Activated naive CD4-positive, alpha-beta T cell treated with anti-CD3 and anti-CD28 coated beads for 36 hours (primary cell): ENCODE data around the gene DTX2. TPM values are rescaled to one million over a fixed set of nuclear protein-coding genes. Genes with fewer than 3 reads are reported as not detected.
A peak's percentile ranks its signal among the peaks of the same experiment; 100 is the strongest.
"Not testable (repeated sequence)": the region's sequence is repeated elsewhere in the genome, so short reads cannot be mapped to it uniquely, and the experiment has no call there.

ENCODE experiments used
- CTCF ChIA-PET: fragments of 350-600 bp; sonication (Branson Sonifier 250); formaldehyde crosslinking; loops from one replicate; lab custom pipeline; 2021; ENCODE audit warnings: antibody characterized with exemption; lab: Charles Lee
- DNase-seq: peaks from one replicate; pipeline ENCODE4 v3.0.0-alpha.2; 2020
- H3K27ac Mint-ChIP-seq: one replicate; pipeline ENCODE4 v1.8.0; 2021; ENCODE audit warnings: mild to moderate bottlenecking, mixed read lengths
- H3K27me3 Mint-ChIP-seq: one replicate; pipeline ENCODE4 v1.8.0; 2021; ENCODE audit warnings: low read depth, mixed read lengths
- H3K36me3 Mint-ChIP-seq: one replicate; pipeline ENCODE4 v1.8.0; 2021; ENCODE audit warnings: low read depth, mixed read lengths
- H3K4me1 Mint-ChIP-seq: one replicate; pipeline ENCODE4 v1.8.0; 2021; ENCODE audit warnings: low read depth, mixed read lengths
- H3K4me3 Mint-ChIP-seq: one replicate; pipeline ENCODE4 v1.8.0; 2021; ENCODE audit warnings: mild to moderate bottlenecking, moderate library complexity, mixed read lengths
- H3K9me3 Mint-ChIP-seq: one replicate; pipeline ENCODE4 v1.8.0; 2021; ENCODE audit warnings: mixed read lengths
- intact Hi-C: fragments of 100-400 bp; cut with micrococcal nuclease; formaldehyde crosslinking; loops from one replicate; pipeline ENCODE4 v1.15.1; 2023
- total RNA-seq, 2 experiments: library from RNA; stranded (reverse); gene quantifications; one replicate each; pipeline ENCODE4 v1.2.3, GENCODE V29; 2021

DTX2 gene
- total RNA-seq = 10 to 100 TPM; 17.9 to 22.0 TPM

GRCh38 chr7:76461464-76462101 lies at the start of gene DTX2:
Gene DTX2, plus strand, starts transcription at chr7:76461709. Its CDS starts 18,801 bp downstream, at chr7:76480510.
- peak; percentile 37 for DNase-seq
- H3K9me3 Mint-ChIP-seq, CTCF ChIA-PET, H3K27me3 Mint-ChIP-seq, H3K27ac Mint-ChIP-seq, H3K36me3 Mint-ChIP-seq, intact Hi-C loops, H3K4me1 Mint-ChIP-seq: not testable (repeated sequence)
- peak within 1 kb of the TSS; percentile 59 for H3K4me3 Mint-ChIP-seq

- CTCF ChIA-PET = no interaction called here
- DNase-seq = no peak
Measured at GRCh38 chr7:76412249-76412648, 49.3 kb upstream of the DTX2 start.

GRCh38 chr7:76417654-76418310 lies 43.7 kb upstream of the DTX2 start:
- H3K27ac Mint-ChIP-seq, H3K4me1 Mint-ChIP-seq, intact Hi-C loops, H3K27me3 Mint-ChIP-seq, H3K9me3 Mint-ChIP-seq, H3K36me3 Mint-ChIP-seq, DNase-seq, H3K4me3 Mint-ChIP-seq: not testable (repeated sequence)
- CTCF ChIA-PET = interaction anchor here (1.2 to 1.3 kb wide), 2 partner anchors 10 to 13 kb away, joined by 3 read pairs; no protein-coding TSS in a partner anchor

More at GRCh38 chr7:76412249-76412648, 49.3 kb upstream of the DTX2 start:
- no peaks in the 10 kb centered on the region for H3K27me3 Mint-ChIP-seq
- H3K4me3 Mint-ChIP-seq = no peak overlapping the region
- no peak overlapping the region for H3K27ac Mint-ChIP-seq
- H3K9me3 Mint-ChIP-seq = no peaks in the 10 kb centered on the region
- H3K4me1 Mint-ChIP-seq = no peaks in the 10 kb centered on the region
- H3K36me3 Mint-ChIP-seq = no peaks in the 10 kb centered on the region
- intact Hi-C loops = no loop called here

- DNase-seq, H3K27me3 Mint-ChIP-seq, intact Hi-C loops, H3K27ac Mint-ChIP-seq, H3K36me3 Mint-ChIP-seq, H3K4me3 Mint-ChIP-seq, CTCF ChIA-PET, H3K4me1 Mint-ChIP-seq, H3K9me3 Mint-ChIP-seq: not testable (repeated sequence)
Measured at GRCh38 chr7:76421097-76421496, 40.4 kb upstream of the DTX2 start.

GRCh38 chr7:76423666-76424412 lies 37.7 kb upstream of the DTX2 start:
- no peaks in the 10 kb centered on the region for H3K9me3 Mint-ChIP-seq
- H3K36me3 Mint-ChIP-seq = no peaks in the 10 kb centered on the region
- DNase-seq = no peak
- CTCF ChIA-PET = interaction anchor here (0.6 kb wide), 1 partner anchor 36 kb away, joined by 3 read pairs; no protein-coding TSS in a partner anchor
- H3K27ac Mint-ChIP-seq = no peak overlapping the region
- peaks cover 5% of the 10 kb centered on the region for H3K4me1 Mint-ChIP-seq
- H3K4me3 Mint-ChIP-seq = no peak overlapping the region
- H3K27me3 Mint-ChIP-seq = no peaks in the 10 kb centered on the region
- intact Hi-C loops = no loop called here

GRCh38 chr7:76424413-76425111 lies 36.9 kb upstream of the DTX2 start, which contains the start of gene ZP3:
Gene ZP3, plus strand, starts transcription at chr7:76424950. Its CDS starts 15 bp downstream, at chr7:76424965.
- H3K36me3 Mint-ChIP-seq = no peaks in the 10 kb centered on the region
- H3K4me1 Mint-ChIP-seq = peaks cover 5% of the 10 kb centered on the region
- intact Hi-C loops = no loop called here
- no peak within 1 kb of the TSS for H3K27ac Mint-ChIP-seq
- H3K27me3 Mint-ChIP-seq = no peaks in the 10 kb centered on the region
- H3K9me3 Mint-ChIP-seq = no peaks in the 10 kb centered on the region
- H3K4me3 Mint-ChIP-seq = no peak within 1 kb of the TSS
- DNase-seq = no peak
- CTCF ChIA-PET = no interaction called here

- Mint-ChIP-seq H3K27ac (no peak overlapping the region), H3K36me3 (no peaks in the 10 kb centered on the region), H3K27me3 (no peaks in the 10 kb centered on the region), H3K4me3 (no peak overlapping the region), H3K9me3 (no peaks in the 10 kb centered on the region), H3K4me1 (peaks cover 5% of the 10 kb centered on the region)
- intact Hi-C loops = no loop called here
- CTCF ChIA-PET = no interaction called here
- no peak for DNase-seq
Measured at GRCh38 chr7:76425156-76425555, 36.4 kb upstream of the DTX2 start.

- H3K36me3 Mint-ChIP-seq, H3K27me3 Mint-ChIP-seq, H3K27ac Mint-ChIP-seq, H3K4me3 Mint-ChIP-seq, intact Hi-C loops, H3K4me1 Mint-ChIP-seq, DNase-seq, CTCF ChIA-PET, H3K9me3 Mint-ChIP-seq: not testable (repeated sequence)
Measured at GRCh38 chr7:76425558-76425957, 36.0 kb upstream of the DTX2 start.

GRCh38 chr7:76426246-76426645 lies 35.3 kb upstream of the DTX2 start:
- Mint-ChIP-seq H3K27ac (no peak overlapping the region), H3K4me1 (peaks cover 5% of the 10 kb centered on the region), H3K36me3 (no peaks in the 10 kb centered on the region), H3K27me3 (no peaks in the 10 kb centered on the region), H3K9me3 (no peaks in the 10 kb centered on the region), H3K4me3 (no peak overlapping the region)
- intact Hi-C loops = no loop called here
- CTCF ChIA-PET = no interaction called here
- no peak for DNase-seq

- CTCF ChIA-PET = interaction anchor here (0.5 to 1.1 kb wide), 4 partner anchors 9 to 107 kb away, joined by 3 read pairs; no protein-coding TSS in a partner anchor
- Mint-ChIP-seq H3K9me3 (no peaks in the 10 kb centered on the region), H3K36me3 (no peaks in the 10 kb centered on the region), H3K27me3 (no peaks in the 10 kb centered on the region), H3K27ac (no peak overlapping the region), H3K4me1 (peaks cover 5% of the 10 kb centered on the region), H3K4me3 (no peak overlapping the region)
- intact Hi-C loops = no loop called here
- no peak for DNase-seq
Measured at GRCh38 chr7:76427635-76428034, 33.9 kb upstream of the DTX2 start.

GRCh38 chr7:76428149-76428823 lies 33.2 kb upstream of the DTX2 start:
- intact Hi-C loops = no loop called here
- no peak for DNase-seq
- CTCF ChIA-PET = interaction anchor here (0.6 to 1.2 kb wide), 4 partner anchors 10 to 24 kb away, joined by 3 to 4 read pairs (median 3); no protein-coding TSS in a partner anchor
- H3K36me3 Mint-ChIP-seq = no peaks in the 10 kb centered on the region
- H3K9me3 Mint-ChIP-seq = no peaks in the 10 kb centered on the region
- no peak overlapping the region for H3K4me3 Mint-ChIP-seq
- H3K4me1 Mint-ChIP-seq = peaks cover 5% of the 10 kb centered on the region
- H3K27me3 Mint-ChIP-seq = no peaks in the 10 kb centered on the region
- H3K27ac Mint-ChIP-seq = no peak overlapping the region
